HG03060 (cell line): ENCODE results near the gene RETN.
"Not testable (repeated sequence)": the region's sequence is repeated elsewhere in the genome, so short reads cannot be mapped to it uniquely, and the experiment has no call there.

Experiments
- ATAC-seq: cut with Tn5 transposase; IDR thresholded peaks from one replicate; pipeline ENCODE4 v1.9.1; 2021; ENCODE audit warnings: low read depth, moderate number of reproducible peaks; ENCODE audit not compliant: unreplicated experiment

The RETN gene

GRCh38 chr19:7637374-7638256, 31.2 kb upstream of the RETN start:
- ATAC-seq = no peak

- no peak for ATAC-seq
These were observed 29.9 kb upstream of the RETN start for GRCh38 chr19:7638802-7639465.

GRCh38 chr19:7639863-7640348, 28.9 kb upstream of the RETN start:
- no peak for ATAC-seq

- no peak for ATAC-seq
These were observed 28.0 kb upstream of the RETN start for GRCh38 chr19:7640803-7641202.

GRCh38 chr19:7641290-7642276, 27.3 kb upstream of the RETN start:
- ATAC-seq = no peak

GRCh38 chr19:7642295-7643030, 26.4 kb upstream of the RETN start:
- no peak for ATAC-seq

GRCh38 chr19:7643031-7643415, 25.8 kb upstream of the RETN start:
- no peak for ATAC-seq

- not testable (repeated sequence) for ATAC-seq
These were observed 25.0 kb upstream of the RETN start for GRCh38 chr19:7643629-7644549.

GRCh38 chr19:7644550-7644877, 24.3 kb upstream of the RETN start:
- no peak for ATAC-seq

GRCh38 chr19:7645163-7645562, 23.7 kb upstream of the RETN start:
- no peak for ATAC-seq

- ATAC-seq = no peak
These were observed 23.0 kb upstream of the RETN start for GRCh38 chr19:7645656-7646425.

GRCh38 chr19:7646426-7646700, 22.5 kb upstream of the RETN start:
- ATAC-seq = no peak

- no peak for ATAC-seq
These were observed 21.7 kb upstream of the RETN start for GRCh38 chr19:7647156-7647555.

- no peak for ATAC-seq
These were observed 20.4 kb upstream of the RETN start for GRCh38 chr19:7648265-7649014.

GRCh38 chr19:7650148-7650547, 18.7 kb upstream of the RETN start:
- ATAC-seq = no peak

- no peak for ATAC-seq
These were observed 16.7 kb upstream of the RETN start for GRCh38 chr19:7652061-7652641.

- no peak for ATAC-seq
These were observed 14.4 kb upstream of the RETN start for GRCh38 chr19:7654401-7654800.

GRCh38 chr19:7655581-7655980, 13.3 kb upstream of the RETN start:
- ATAC-seq = no peak
